Stimulated activated CD4-positive, alpha-beta T cell treated with anti-CD3 and anti-CD28 coated beads, Interleukin-15, amount 100 ng/mL, for 24 hours (primary cell): ENCODE data around the gene FARS2.

ENCODE experiments used
- DNase-seq: peaks from one replicate; pipeline ENCODE4 v3.0.0-alpha.2; 2020

FARS2 gene

DNA sequence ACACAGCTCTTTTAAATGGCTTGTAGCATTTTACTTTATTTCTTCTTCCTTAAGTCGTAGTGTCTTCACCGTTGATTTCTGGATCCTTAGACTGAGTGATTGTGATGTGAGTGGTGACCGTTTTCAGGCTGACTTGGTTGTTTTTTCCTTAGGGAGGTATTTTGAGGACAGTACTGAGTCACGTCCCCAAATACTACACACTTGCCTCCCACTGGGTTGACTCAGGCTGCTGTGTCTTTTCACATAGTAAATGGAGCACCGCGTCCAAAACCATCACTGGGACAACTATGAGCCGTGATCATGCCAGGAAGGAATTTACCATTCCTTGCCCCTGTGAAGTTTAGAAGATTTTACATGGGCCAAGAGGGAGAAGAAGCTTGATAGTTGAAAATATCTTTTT is 174.1 kb downstream of the FARS2 start:
- DNase-seq = no peak

DNA sequence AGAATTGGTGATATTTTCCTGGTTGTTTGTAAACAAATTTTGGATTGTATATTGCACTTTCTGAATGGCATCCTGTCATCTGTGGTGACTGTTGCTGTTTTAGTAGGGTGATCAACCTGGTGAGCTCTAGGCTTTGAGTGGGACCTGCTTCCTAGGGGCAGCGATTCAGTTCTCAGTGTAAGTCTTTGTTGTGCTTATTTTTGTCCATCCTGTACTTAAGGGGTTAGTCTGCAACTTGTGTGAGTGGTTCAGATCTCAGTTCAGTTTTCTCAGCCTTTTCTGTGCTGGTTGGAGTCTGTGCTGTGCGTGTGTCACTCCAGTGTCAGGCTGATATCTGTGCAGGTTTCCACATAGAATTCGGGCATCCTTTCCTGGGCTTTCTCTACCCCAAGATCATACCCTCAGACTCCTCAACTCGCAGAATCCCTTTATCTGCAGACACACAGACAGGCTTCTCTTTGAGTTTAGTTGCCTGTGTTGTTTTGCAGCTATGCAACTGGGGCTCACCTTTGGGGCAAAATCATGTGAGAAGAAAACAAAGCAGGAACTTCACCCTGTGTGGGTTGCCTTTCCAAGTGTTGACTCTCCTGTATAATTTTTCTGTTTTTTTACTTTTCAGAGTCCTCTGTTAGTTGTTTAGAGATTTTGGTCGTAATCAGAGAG is 177.7 kb downstream of the FARS2 start:
- no peak for DNase-seq

GRCh38 chr6:5439749-5440148 is 178.4 kb downstream of the FARS2 start:
- no peak for DNase-seq

DNA sequence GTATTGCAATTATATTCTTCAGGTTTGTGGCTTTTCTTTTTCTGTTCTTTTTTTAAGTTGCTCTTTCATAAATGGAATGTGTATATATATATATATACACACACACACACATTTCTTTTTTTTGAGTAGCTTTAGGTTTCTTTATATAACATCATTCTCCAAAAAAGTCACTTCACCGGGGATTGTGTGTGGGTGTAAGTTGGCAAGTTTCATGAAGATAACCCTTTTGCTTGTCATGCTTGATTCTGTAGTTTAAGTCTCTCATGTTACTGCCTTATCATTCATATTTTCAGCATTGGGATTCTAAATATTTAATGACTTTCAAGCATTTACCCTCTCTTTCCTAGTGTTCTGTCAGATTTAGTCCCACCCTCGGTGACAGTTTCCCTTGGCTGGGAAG is 181.0 kb downstream of the FARS2 start:
- no peak for DNase-seq

- DNase-seq = no peak
Measured at GRCh38 chr6:5442916-5443315, 181.6 kb downstream of the FARS2 start.

DNA sequence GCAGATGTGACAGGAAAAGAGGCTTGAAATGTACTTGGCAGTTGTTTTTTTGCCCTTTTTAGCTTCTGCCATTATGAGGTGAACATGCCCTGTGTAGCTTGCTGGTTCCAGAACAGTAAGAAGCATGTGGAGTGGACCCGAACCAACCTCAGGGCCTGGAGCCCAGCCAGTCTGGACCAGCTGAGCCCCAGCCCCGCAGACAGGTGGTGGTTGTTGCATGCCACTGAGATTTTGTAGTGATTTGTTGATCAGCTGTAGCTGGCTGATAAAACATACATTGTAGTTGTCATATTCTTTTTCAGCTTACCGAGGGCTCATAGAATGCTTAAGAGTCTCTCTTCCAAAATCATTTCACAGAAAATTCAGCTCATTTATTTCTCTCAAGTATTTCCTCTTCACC is 182.2 kb downstream of the FARS2 start:
- DNase-seq = no peak

- DNase-seq = no peak
Measured at GRCh38 chr6:5446362-5447075, 185.2 kb downstream of the FARS2 start.

DNA sequence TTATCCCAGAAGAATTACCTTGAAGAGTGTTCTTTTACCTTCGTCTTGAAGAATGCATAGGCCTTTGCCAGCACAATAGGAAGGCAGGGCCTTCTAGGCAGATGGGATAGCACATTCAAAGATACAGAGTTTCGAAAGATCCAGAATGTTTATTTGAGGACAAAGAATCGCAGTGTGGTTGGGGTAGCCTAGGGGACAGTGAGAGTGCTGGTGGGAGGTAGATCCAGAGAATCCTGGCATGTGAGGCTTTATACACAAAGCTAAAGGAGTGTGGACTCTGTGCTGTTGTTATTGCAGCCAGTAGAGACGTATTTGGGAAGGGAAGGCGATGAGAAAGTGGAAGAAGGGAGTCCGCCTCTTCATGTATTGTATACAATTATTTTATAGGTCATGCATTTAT is 186.6 kb downstream of the FARS2 start:
- DNase-seq = no peak

GRCh38 chr6:5450073-5450472 is 188.8 kb downstream of the FARS2 start:
- DNase-seq = no peak

DNA sequence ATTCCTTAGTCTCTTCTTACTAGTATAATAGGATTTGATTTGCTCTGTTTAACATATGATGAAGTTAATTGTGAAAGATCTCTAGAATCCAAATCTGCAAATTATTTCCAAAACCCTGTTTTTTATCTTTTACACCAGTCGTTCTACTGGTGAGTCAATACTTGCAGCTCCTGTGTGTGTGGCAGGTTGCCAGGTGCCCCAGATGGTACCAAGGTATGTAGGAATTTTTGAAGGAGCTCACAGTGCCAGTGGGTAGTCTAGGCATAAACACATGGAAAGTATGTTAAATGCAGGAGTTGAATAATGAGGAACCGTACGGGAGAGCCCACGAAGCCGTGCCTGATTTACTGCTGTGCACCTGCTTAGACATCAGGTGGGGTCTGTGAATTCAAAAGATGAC is 192.2 kb downstream of the FARS2 start:
- DNase-seq = no peak

- no peak for DNase-seq
Measured at GRCh38 chr6:5455142-5455541, 193.8 kb downstream of the FARS2 start.

- DNase-seq = no peak
Measured at GRCh38 chr6:5457041-5457440, 195.7 kb downstream of the FARS2 start.

- no peak for DNase-seq
Measured at GRCh38 chr6:5457983-5458683, 196.8 kb downstream of the FARS2 start.

DNA sequence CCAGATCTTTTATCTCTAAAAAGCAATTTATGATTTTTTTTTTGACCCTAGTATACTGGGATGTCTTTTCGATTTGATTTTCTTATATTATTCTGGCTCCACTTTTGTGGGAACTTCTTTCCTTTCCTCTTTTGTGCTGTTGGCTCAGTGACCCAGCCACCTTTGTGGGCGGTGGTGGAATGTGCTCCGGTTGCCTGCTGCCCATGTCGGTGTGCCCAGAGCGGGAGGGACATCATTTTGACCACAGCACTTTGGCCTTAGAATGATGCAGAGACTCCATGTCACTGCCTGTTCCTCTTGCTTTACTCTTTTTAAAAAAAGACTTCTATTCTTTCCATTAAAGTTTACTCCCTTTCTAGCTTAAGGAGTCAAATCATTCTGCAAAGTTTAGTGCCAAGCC is 198.0 kb downstream of the FARS2 start:
- no peak for DNase-seq

GRCh38 chr6:5461365-5461764 is 200.1 kb downstream of the FARS2 start:
- no peak for DNase-seq

GRCh38 chr6:5462856-5463255 is 201.5 kb downstream of the FARS2 start:
- no peak for DNase-seq

- no peak for DNase-seq
Measured at GRCh38 chr6:5463690-5464089, 202.4 kb downstream of the FARS2 start.

- DNase-seq = no peak
Measured at GRCh38 chr6:5464099-5464885, 203.0 kb downstream of the FARS2 start.

DNA sequence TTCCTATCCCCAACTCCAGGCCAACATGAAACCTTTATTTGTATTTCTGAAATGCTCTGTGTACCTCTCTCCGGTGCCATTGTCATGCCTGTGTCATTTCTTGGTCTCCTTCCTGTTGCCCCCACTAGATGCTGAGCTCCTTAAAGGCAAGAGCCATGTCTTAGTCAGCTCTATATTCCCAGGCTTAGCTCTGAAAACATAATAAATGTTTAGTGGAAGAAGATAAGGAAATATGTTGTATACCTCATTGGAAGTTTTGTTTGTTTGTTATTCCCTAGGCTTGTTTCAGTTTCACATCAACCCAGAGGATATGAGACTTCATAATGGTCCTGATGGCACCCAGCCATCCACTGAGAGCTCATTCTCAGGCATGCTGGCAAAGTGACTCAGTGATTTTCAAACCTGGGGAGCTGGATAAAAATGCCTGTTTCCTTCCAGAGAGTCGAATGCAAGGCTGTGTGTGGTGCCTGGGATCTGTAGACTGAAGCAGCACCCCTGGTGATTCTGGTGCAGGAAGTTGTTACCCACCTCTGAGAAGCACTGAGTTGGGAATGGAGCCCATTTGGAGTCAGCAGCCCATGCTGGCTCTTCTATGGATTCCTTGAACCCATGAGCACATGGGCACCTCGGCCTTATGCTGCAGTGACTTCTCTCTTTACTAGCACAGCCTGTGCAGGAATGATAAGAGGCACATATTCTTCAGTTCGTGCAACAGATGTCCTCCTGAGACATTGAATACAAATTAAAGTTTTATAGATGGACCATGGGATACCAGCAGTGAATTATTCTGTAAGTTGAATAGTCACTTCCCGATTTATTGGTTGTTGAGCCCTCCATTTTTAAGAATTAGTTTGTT is 205.2 kb downstream of the FARS2 start:
- DNase-seq = no peak

- no peak for DNase-seq
Measured at GRCh38 chr6:5468586-5468985, 207.3 kb downstream of the FARS2 start.

DNA sequence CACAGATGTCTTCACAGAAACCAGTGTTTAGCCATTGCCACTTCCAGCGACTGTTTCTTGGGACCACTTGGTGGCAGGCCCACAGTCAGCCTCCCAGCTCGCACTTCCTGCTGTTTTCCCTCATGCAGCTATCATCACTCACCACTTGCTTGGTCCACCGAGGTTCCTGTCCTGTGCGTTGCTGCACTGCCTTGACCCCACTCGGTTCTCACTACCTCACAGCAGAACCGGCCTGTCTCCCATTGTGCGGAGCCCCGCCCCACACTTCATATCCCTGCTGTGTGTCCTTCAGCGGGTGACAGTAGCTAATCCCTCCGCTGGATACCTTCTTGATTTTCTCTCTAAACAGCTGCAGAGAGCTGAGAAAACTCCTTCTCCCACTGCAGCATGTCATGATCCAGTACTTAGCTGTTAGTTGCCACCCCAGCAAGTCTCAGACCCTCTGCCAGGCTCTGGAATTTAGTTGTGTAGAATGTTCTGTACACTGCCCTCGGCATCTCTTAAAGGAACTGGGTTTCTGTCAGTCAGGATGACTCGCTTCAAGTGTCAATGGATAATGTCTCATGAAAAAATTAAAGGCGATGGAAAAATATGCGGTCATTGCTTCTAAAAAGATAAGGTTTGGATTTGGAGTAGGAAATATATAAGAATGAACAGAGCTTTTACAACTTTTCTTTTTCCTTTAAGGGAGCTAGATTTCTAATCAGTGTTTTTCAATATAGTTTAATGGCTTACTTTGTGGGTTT is 208.0 kb downstream of the FARS2 start:
- no peak for DNase-seq

- peak; percentile 63 for DNase-seq
Measured at GRCh38 chr6:5471044-5471443, 209.7 kb downstream of the FARS2 start.
